WTC11 (cell line): ENCODE measurements around the gene OTUB2. TPM values are rescaled to one million over a fixed set of nuclear protein-coding genes. Genes with fewer than 3 reads are reported as not detected.

ENCODE experiments used
- ATAC-seq: fragments of 200-7000 bp; cut with Tn5 transposase; 2 replicates; pipeline ENCODE4 v1.10.0; 2021; ENCODE audit warnings: mild to moderate bottlenecking, moderate library complexity
- CTCF ChIA-PET: fragments of 300-600 bp; sonication (Branson Sonifier 250); formaldehyde crosslinking; loops from one replicate; lab custom pipeline; 2021; ENCODE audit warnings: antibody characterized with exemption; lab: Charles Lee
- POLR2A ChIA-PET: fragments of 350-600 bp; sonication (Branson Sonifier 250); formaldehyde crosslinking; loops from one replicate; lab custom pipeline; 2021; ENCODE audit warnings: antibody characterized with exemption; lab: Charles Lee
- DNase-seq: peaks from one replicate; pipeline ENCODE4 v3.0.0; 2021; ENCODE audit warnings: low spot score
- H3K27ac Mint-ChIP-seq: 2 replicates; pipeline ENCODE4 v1.8.0; 2021; ENCODE audit warnings: mixed read lengths
- H3K27me3 Mint-ChIP-seq: 2 replicates; pipeline ENCODE4 v1.8.0; 2021; ENCODE audit warnings: low read depth, mild to moderate bottlenecking, moderate library complexity, mixed read lengths
- H3K36me3 Mint-ChIP-seq: 2 replicates; pipeline ENCODE4 v1.8.0; 2021; ENCODE audit warnings: mixed read lengths
- H3K4me1 Mint-ChIP-seq: 2 replicates; pipeline ENCODE4 v1.8.0; 2022; ENCODE audit warnings: mixed read lengths
- H3K4me3 Mint-ChIP-seq: 2 replicates; pipeline ENCODE4 v1.8.0; 2021; ENCODE audit warnings: mild to moderate bottlenecking, moderate library complexity, mixed read lengths
- H3K9me3 Mint-ChIP-seq: 2 replicates; pipeline ENCODE4 v1.8.0; 2021; ENCODE audit warnings: mixed read lengths
- EMX1 ChIP-seq: fragments of 250-450 bp; sonication (Bioruptor Pico); IDR thresholded peaks from 2 replicates; pipeline ENCODE4 v1.8.0; 2021; ENCODE audit warnings: mild to moderate bottlenecking
- FOXK1 ChIP-seq: sonication (generic); formaldehyde crosslinking; IDR thresholded peaks from 2 replicates; pipeline ENCODE4 v1.8.0; 2022; ENCODE audit warnings: mild to moderate bottlenecking, moderate library complexity, missing genetic modification reagents
- NFATC4 ChIP-seq: fragments of 250-450 bp; sonication (Bioruptor Pico); IDR thresholded peaks from 2 replicates; pipeline ENCODE4 v1.9.0; 2021; ENCODE audit warnings: mild to moderate bottlenecking
- NR2C2 ChIP-seq: sonication (generic); formaldehyde crosslinking; IDR thresholded peaks from 2 replicates; pipeline ENCODE4 v1.8.0; 2022; ENCODE audit warnings: mild to moderate bottlenecking, missing genetic modification reagents
- NR3C1 ChIP-seq: sonication (generic); formaldehyde crosslinking; conservative IDR thresholded peaks from 2 replicates; pipeline ENCODE4 v1.8.1; 2023; ENCODE audit warnings: low read depth, mild to moderate bottlenecking, missing genetic modification reagents
- RELA ChIP-seq: sonication (generic); formaldehyde crosslinking; IDR thresholded peaks from 2 replicates; pipeline ENCODE4 v1.8.1; 2022; ENCODE audit warnings: missing genetic modification reagents, mild to moderate bottlenecking, borderline replicate concordance
- RORB ChIP-seq: fragments of 250-450 bp; sonication (Bioruptor Pico); IDR thresholded peaks from 2 replicates; pipeline ENCODE4 v1.9.0; 2021; ENCODE audit warnings: mild to moderate bottlenecking
- SMAD3 ChIP-seq: sonication (generic); formaldehyde crosslinking; IDR thresholded peaks from 2 replicates; pipeline ENCODE4 v1.8.0; 2022; ENCODE audit warnings: missing genetic modification reagents, mild to moderate bottlenecking, borderline replicate concordance
- SMAD4 ChIP-seq: sonication (generic); formaldehyde crosslinking; IDR thresholded peaks from 2 replicates; pipeline ENCODE4 v1.8.0; 2022; ENCODE audit warnings: mild to moderate bottlenecking, missing genetic modification reagents
- SP1 ChIP-seq: sonication (generic); formaldehyde crosslinking; conservative IDR thresholded peaks from 2 replicates; pipeline ENCODE4 v1.8.1; 2022; ENCODE audit warnings: missing genetic modification reagents
- ZNF138 ChIP-seq: sonication (generic); formaldehyde crosslinking; conservative IDR thresholded peaks from 2 replicates; pipeline ENCODE4 v1.8.1; 2022; ENCODE audit warnings: mild to moderate bottlenecking, moderate library complexity, missing genetic modification reagents
- ZNF219 ChIP-seq: sonication (generic); formaldehyde crosslinking; IDR thresholded peaks from 2 replicates; pipeline ENCODE4 v1.8.0; 2023; ENCODE audit warnings: missing genetic modification reagents, mild to moderate bottlenecking, borderline replicate concordance
- ZNF232 ChIP-seq: sonication (generic); formaldehyde crosslinking; IDR thresholded peaks from 2 replicates; pipeline ENCODE4 v1.8.0; 2022; ENCODE audit warnings: mild to moderate bottlenecking, missing genetic modification reagents
- ZNF416 ChIP-seq: fragments of 250-450 bp; sonication (Bioruptor Pico); IDR thresholded peaks from 2 replicates; pipeline ENCODE4 v1.9.0; 2021; ENCODE audit warnings: mild to moderate bottlenecking, inconsistent platforms
- ZNF423 ChIP-seq: fragments of 250-450 bp; sonication (Bioruptor Pico); IDR thresholded peaks from 2 replicates; pipeline ENCODE4 v2.1.2; 2022; ENCODE audit warnings: mild to moderate bottlenecking, moderate library complexity
- total RNA-seq: library from RNA; stranded (reverse); gene quantifications from 3 replicates; pipeline ENCODE4 v1.2.3, GENCODE V29; 2021
- TF ChIP-seq, protein P1 (sequence below): sonication (generic); formaldehyde crosslinking; IDR thresholded peaks from 2 replicates; pipeline ENCODE4 v1.8.0; 2022; ENCODE audit warnings: mild to moderate bottlenecking, missing genetic modification reagents
- TF ChIP-seq, protein P2 (sequence below): sonication (generic); formaldehyde crosslinking; IDR thresholded peaks from 2 replicates; pipeline ENCODE4 v1.8.1; 2022; ENCODE audit warnings: low read depth, missing genetic modification reagents, borderline replicate concordance
- TF ChIP-seq, protein P3 (sequence below): sonication (generic); formaldehyde crosslinking; IDR thresholded peaks from 2 replicates; pipeline ENCODE4 v1.8.1; 2023; ENCODE audit warnings: mild to moderate bottlenecking, moderate library complexity, missing genetic modification reagents
- TF ChIP-seq, protein P4 (sequence below): fragments of 200-600 bp; IDR thresholded peaks from 2 replicates; pipeline ENCODE4 v1.8.0; 2022; ENCODE audit warnings: antibody characterized with exemption
- TF ChIP-seq, protein P5 (sequence below): sonication (generic); formaldehyde crosslinking; conservative IDR thresholded peaks from 2 replicates; pipeline ENCODE4 v1.8.1; 2023; ENCODE audit warnings: mild to moderate bottlenecking, low read depth, missing genetic modification reagents, moderate library complexity
- TF ChIP-seq, protein P6 (sequence below): sonication (generic); formaldehyde crosslinking; IDR thresholded peaks from 2 replicates; pipeline ENCODE4 v1.8.1; 2022; ENCODE audit warnings: low read depth, mild to moderate bottlenecking, moderate library complexity, missing genetic modification reagents, borderline replicate concordance

The OTUB2 gene
- total RNA-seq, 1 experiment from 2014 or later = 3.5 TPM

DNA sequence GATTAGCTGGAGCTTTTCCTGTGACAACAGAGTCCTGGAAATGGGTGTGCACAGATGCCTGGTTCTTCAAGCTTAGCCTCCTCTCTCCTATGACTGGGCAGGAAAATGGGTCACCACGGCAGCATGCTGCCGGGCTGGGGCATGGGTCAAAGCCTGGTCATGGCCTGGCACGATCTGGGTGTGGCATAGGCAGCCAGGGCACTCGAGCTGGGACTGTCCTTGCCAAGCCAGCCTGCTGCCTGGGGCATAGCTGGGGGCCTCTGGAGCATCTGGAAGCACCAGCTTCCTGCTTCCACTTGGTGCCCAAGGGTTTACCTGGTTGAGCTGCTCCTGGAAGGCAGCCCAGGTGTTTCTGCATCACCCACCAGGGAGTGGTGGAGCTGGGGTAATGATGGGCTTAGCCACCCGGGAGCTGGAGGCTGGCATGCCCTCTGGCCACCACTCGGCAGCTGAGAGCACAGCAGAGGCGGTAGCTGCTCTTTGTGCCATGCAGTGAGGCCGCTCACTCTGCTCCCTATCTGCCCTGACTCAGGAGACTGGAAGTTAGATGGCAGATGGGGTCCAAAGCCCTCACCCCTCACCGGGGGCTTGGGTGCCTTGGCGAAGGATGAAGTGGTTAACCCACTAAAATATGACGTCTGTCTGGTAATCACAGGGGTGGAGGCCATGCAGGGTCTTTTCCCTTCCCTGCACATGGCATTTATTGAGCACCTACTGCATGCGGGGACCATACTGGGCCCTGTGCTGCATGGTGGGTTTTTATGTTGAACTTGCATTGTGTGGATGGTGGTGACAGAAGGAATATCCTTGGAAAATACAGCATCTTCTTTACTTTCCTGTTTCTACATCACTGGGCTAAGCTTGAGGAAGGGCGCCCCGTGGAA lies 1.7 kb downstream of the OTUB2 start:
- Mint-ChIP-seq H3K4me3 (peak overlapping the region; percentile 65), H3K27ac (no peak overlapping the region), H3K27me3 (no peaks in the 10 kb centered on the region), H3K36me3 (no peaks in the 10 kb centered on the region), H3K4me1 (peaks cover 8% of the 10 kb centered on the region), H3K9me3 (no peaks in the 10 kb centered on the region)
- ChIA-PET CTCF (interaction anchor here (1.0 to 5.0 kb wide), 7 partner anchors 8 to 153 kb away, joined by 3 to 37 read pairs (median 3); no protein-coding TSS in a partner anchor), POLR2A (interaction anchor here (0.6 kb wide), 1 partner anchor 1228 kb away, joined by 4 read pairs; no protein-coding TSS in a partner anchor)
- DNase-seq (no peak), ATAC-seq (no peak)
- no peak for TF ChIP-seq ZNF138 (CRISPR knock-in tag)
- TF ChIP-seq, protein P1, sequence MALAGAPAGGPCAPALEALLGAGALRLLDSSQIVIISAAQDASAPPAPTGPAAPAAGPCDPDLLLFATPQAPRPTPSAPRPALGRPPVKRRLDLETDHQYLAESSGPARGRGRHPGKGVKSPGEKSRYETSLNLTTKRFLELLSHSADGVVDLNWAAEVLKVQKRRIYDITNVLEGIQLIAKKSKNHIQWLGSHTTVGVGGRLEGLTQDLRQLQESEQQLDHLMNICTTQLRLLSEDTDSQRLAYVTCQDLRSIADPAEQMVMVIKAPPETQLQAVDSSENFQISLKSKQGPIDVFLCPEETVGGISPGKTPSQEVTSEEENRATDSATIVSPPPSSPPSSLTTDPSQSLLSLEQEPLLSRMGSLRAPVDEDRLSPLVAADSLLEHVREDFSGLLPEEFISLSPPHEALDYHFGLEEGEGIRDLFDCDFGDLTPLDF (CRISPR knock-in tag) = no peak
- no peak for TF ChIP-seq SMAD4
- no peak for TF ChIP-seq NR2C2
- no peak for TF ChIP-seq SP1 (CRISPR knock-in tag)
- no peak for TF ChIP-seq SMAD3 (CRISPR knock-in tag)
- TF ChIP-seq, protein P2, sequence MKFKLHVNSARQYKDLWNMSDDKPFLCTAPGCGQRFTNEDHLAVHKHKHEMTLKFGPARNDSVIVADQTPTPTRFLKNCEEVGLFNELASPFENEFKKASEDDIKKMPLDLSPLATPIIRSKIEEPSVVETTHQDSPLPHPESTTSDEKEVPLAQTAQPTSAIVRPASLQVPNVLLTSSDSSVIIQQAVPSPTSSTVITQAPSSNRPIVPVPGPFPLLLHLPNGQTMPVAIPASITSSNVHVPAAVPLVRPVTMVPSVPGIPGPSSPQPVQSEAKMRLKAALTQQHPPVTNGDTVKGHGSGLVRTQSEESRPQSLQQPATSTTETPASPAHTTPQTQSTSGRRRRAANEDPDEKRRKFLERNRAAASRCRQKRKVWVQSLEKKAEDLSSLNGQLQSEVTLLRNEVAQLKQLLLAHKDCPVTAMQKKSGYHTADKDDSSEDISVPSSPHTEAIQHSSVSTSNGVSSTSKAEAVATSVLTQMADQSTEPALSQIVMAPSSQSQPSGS (CRISPR knock-in tag) = no peak
- TF ChIP-seq RELA (CRISPR knock-in tag) = no peak
- TF ChIP-seq ZNF219 (CRISPR knock-in tag) = no peak
- TF ChIP-seq, protein P3, sequence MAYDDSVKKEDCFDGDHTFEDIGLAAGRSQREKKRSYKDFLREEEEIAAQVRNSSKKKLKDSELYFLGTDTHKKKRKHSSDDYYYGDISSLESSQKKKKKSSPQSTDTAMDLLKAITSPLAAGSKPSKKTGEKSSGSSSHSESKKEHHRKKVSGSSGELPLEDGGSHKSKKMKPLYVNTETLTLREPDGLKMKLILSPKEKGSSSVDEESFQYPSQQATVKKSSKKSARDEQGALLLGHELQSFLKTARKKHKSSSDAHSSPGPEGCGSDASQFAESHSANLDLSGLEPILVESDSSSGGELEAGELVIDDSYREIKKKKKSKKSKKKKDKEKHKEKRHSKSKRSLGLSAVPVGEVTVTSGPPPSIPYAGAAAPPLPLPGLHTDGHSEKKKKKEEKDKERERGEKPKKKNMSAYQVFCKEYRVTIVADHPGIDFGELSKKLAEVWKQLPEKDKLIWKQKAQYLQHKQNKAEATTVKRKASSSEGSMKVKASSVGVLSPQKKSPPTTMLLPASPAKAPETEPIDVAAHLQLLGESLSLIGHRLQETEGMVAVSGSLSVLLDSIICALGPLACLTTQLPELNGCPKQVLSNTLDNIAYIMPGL (CRISPR knock-in tag) = no peak
- no peak for TF ChIP-seq ZNF416 (CRISPR knock-in tag)
- TF ChIP-seq NR3C1 = no peak

DNA sequence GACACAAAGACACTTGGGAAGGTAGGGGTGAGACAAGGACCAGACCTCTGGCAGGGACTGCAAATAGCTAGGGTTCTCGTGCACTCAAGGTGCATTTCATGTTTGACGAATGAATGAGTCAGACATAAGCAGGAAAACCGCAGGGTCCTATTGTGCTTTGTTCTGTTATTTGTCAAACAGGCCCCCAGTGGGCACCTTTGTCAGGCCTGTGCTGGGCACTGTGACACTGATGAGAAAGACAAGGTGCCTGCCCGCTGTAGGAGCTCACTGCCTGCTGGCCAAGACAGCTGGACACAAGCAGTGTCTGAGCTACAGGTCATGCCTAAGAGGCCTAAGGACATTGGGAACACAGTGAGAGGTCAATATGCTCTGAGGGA lies 2.3 kb downstream of the OTUB2 start:
- Mint-ChIP-seq H3K4me3 (peak overlapping the region; percentile 43; the same call in 1 of the 2 replicates), H3K4me1 (peaks cover 3% of the 10 kb centered on the region), H3K27me3 (no peaks in the 10 kb centered on the region), H3K27ac (no peak overlapping the region), H3K36me3 (peaks cover 3% of the 10 kb centered on the region; the same call in 1 of the 2 replicates), H3K9me3 (peaks cover 3% of the 10 kb centered on the region)
- ATAC-seq (no peak), DNase-seq (no peak)
- ChIA-PET CTCF (interaction anchor here (1.1 to 5.0 kb wide), 5 partner anchors 8 to 152 kb away, joined by 3 to 37 read pairs (median 4); no protein-coding TSS in a partner anchor), POLR2A (interaction anchor here (0.6 kb wide), 1 partner anchor 1229 kb away, joined by 4 read pairs; no protein-coding TSS in a partner anchor)
- TF ChIP-seq ZNF423 = no peak
- no peak for TF ChIP-seq FOXK1
- TF ChIP-seq ZNF232 (CRISPR knock-in tag) = no peak
- TF ChIP-seq, protein P4, sequence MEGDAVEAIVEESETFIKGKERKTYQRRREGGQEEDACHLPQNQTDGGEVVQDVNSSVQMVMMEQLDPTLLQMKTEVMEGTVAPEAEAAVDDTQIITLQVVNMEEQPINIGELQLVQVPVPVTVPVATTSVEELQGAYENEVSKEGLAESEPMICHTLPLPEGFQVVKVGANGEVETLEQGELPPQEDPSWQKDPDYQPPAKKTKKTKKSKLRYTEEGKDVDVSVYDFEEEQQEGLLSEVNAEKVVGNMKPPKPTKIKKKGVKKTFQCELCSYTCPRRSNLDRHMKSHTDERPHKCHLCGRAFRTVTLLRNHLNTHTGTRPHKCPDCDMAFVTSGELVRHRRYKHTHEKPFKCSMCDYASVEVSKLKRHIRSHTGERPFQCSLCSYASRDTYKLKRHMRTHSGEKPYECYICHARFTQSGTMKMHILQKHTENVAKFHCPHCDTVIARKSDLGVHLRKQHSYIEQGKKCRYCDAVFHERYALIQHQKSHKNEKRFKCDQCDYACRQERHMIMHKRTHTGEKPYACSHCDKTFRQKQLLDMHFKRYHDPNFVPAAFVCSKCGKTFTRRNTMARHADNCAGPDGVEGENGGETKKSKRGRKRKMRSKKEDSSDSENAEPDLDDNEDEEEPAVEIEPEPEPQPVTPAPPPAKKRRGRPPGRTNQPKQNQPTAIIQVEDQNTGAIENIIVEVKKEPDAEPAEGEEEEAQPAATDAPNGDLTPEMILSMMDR = no peak
- TF ChIP-seq, protein P5, sequence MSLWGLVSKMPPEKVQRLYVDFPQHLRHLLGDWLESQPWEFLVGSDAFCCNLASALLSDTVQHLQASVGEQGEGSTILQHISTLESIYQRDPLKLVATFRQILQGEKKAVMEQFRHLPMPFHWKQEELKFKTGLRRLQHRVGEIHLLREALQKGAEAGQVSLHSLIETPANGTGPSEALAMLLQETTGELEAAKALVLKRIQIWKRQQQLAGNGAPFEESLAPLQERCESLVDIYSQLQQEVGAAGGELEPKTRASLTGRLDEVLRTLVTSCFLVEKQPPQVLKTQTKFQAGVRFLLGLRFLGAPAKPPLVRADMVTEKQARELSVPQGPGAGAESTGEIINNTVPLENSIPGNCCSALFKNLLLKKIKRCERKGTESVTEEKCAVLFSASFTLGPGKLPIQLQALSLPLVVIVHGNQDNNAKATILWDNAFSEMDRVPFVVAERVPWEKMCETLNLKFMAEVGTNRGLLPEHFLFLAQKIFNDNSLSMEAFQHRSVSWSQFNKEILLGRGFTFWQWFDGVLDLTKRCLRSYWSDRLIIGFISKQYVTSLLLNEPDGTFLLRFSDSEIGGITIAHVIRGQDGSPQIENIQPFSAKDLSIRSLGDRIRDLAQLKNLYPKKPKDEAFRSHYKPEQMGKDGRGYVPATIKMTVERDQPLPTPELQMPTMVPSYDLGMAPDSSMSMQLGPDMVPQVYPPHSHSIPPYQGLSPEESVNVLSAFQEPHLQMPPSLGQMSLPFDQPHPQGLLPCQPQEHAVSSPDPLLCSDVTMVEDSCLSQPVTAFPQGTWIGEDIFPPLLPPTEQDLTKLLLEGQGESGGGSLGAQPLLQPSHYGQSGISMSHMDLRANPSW = no peak
- no peak for TF ChIP-seq NFATC4
- TF ChIP-seq, protein P6, sequence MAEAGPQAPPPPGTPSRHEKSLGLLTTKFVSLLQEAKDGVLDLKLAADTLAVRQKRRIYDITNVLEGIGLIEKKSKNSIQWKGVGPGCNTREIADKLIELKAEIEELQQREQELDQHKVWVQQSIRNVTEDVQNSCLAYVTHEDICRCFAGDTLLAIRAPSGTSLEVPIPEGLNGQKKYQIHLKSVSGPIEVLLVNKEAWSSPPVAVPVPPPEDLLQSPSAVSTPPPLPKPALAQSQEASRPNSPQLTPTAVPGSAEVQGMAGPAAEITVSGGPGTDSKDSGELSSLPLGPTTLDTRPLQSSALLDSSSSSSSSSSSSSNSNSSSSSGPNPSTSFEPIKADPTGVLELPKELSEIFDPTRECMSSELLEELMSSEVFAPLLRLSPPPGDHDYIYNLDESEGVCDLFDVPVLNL = no peak
- no peak for TF ChIP-seq EMX1
- TF ChIP-seq, protein P1 (CRISPR knock-in tag) = no peak
- no peak for TF ChIP-seq RORB (CRISPR knock-in tag)
